BJ (cell line): ENCODE results near the gene DCP1B. TPM values are rescaled to one million over a fixed set of nuclear protein-coding genes. Genes with fewer than 3 reads are reported as not detected.

ENCODE experiments used
- CTCF ChIA-PET: fragments of 350-600 bp; formaldehyde crosslinking; extraction: SDS; loops from one replicate; lab custom pipeline; 2021; ENCODE audit warnings: antibody characterized with exemption, inconsistent platforms; lab: Yijun Ruan, JAX
- POLR2A ChIA-PET: fragments of 300-600 bp; sonication (Branson Sonifier 250); formaldehyde crosslinking; extraction: SDS; loops from one replicate; lab custom pipeline; 2021; ENCODE audit warnings: antibody characterized with exemption; lab: Charles Lee
- DNase-seq: peaks from one replicate; pipeline ENCODE4 v3.0.0-alpha.2; 2011; ENCODE audit warnings: low read depth
- H3K27me3 ChIP-seq: 2 replicates; pipeline ENCODE4 v1.6.0; 2011; ENCODE audit warnings: low read length; ENCODE audit not compliant: control insufficient read depth, insufficient read depth
- H3K36me3 ChIP-seq: 2 replicates; pipeline ENCODE4 v1.5.1; 2011; ENCODE audit warnings: low read length; ENCODE audit not compliant: control insufficient read depth, insufficient read depth
- H3K4me3 ChIP-seq: 2 replicates; pipeline ENCODE4 v1.5.1; 2011; ENCODE audit warnings: low read depth, mild to moderate bottlenecking, control low read depth, low read length
- CTCF ChIP-seq: IDR thresholded peaks from 2 replicates; pipeline ENCODE4 v1.5.1; 2011; ENCODE audit warnings: low read depth, mild to moderate bottlenecking, control low read depth, inconsistent platforms, low read length, moderate library complexity; ENCODE audit not compliant: insufficient read depth
- polyA plus RNA-seq: library from polyadenylated mRNA; depleted of rRNA; stranded (reverse); fragments of >200 nt; gene quantifications from 2 replicates; pipeline ENCODE4 v1.2.3, GENCODE V29; 2011

Gene DCP1B
- polyA plus RNA-seq, 1 experiment = 29.1 TPM

GRCh38 chr12:1920971-1921370, 83.3 kb downstream of the DCP1B start:
- ChIA-PET POLR2A (interaction anchor here (0.5 kb wide), 1 partner anchor 344 kb away, joined by 3 read pairs; no protein-coding TSS in a partner anchor), CTCF (no interaction called here)
- DNase-seq = no peak
- Histone ChIP-seq H3K27me3 (peaks cover 23% of the 10 kb centered on the region), H3K4me3 (no peak overlapping the region), H3K36me3 (no peaks in the 10 kb centered on the region)
- TF ChIP-seq CTCF = no peak

- no peak for TF ChIP-seq CTCF
- Histone ChIP-seq H3K36me3 (no peaks in the 10 kb centered on the region), H3K27me3 (peaks cover 21% of the 10 kb centered on the region), H3K4me3 (no peak overlapping the region)
- POLR2A ChIA-PET = no interaction called here
- CTCF ChIA-PET = no interaction called here
- no peak for DNase-seq
These were observed 83.8 kb downstream of the DCP1B start for GRCh38 chr12:1920436-1920835.

- no peaks in the 10 kb centered on the region for H3K36me3 ChIP-seq
- no peak for DNase-seq
- CTCF ChIA-PET = interaction anchor here (1.4 kb wide), 1 partner anchor 20 kb away, joined by 5 read pairs; no protein-coding TSS in a partner anchor
- H3K27me3 ChIP-seq = peaks cover 18% of the 10 kb centered on the region
- no peak overlapping the region for H3K4me3 ChIP-seq
- POLR2A ChIA-PET = no interaction called here
- no peak for TF ChIP-seq CTCF
These were observed 84.5 kb downstream of the DCP1B start for GRCh38 chr12:1919763-1920162.

- no peak for TF ChIP-seq CTCF
- Histone ChIP-seq H3K36me3 (no peaks in the 10 kb centered on the region), H3K4me3 (no peak overlapping the region), H3K27me3 (peaks cover 15% of the 10 kb centered on the region)
- DNase-seq = no peak
- ChIA-PET CTCF (interaction anchor here (1.4 kb wide), 1 partner anchor 21 kb away, joined by 5 read pairs; no protein-coding TSS in a partner anchor), POLR2A (no interaction called here)
These were observed 85.0 kb downstream of the DCP1B start for GRCh38 chr12:1919284-1919683.

- Histone ChIP-seq H3K4me3 (no peak overlapping the region), H3K36me3 (no peaks in the 10 kb centered on the region), H3K27me3 (peaks cover 15% of the 10 kb centered on the region)
- no peak for DNase-seq
- ChIA-PET CTCF (interaction anchor here (1.4 kb wide), 1 partner anchor 21 kb away, joined by 5 read pairs; no protein-coding TSS in a partner anchor), POLR2A (no interaction called here)
- TF ChIP-seq CTCF = no peak
These were observed 85.4 kb downstream of the DCP1B start for GRCh38 chr12:1918884-1919236.
